ENCODE measurements around the gene PVR. TPM values are rescaled to one million over a fixed set of nuclear protein-coding genes. Genes with fewer than 3 reads are reported as not detected.

PVR gene
- total and polyA plus RNA-seq, 10 of the 15 experiments (the other 5 are each of a cell fraction or from before 2014, with no cell fraction given) = 0.07 to 4.0 (median 1.9) TPM

DNA sequence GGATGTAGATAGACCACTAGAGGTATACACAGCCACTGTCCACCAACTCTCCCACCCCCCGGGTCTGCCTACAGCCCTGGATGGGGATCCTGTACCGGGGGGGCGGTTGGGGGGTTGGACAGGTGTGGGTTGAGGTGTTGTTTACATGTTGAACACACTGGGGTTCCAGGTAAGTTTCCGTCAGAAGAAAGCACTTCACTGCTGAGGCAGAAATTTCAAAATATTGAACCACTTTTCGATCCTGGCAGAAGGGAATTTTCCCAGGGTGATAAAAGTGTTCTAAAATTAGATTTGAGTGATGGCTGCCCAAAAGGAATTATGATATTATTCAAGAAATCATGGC lies 48.6 kb downstream of the PVR start:
- in situ Hi-C loops (cut with MboI) (no loop called here), intact Hi-C loops (cut with micrococcal nuclease; ENCODE audit: unreplicated experiment) (no loop called here)
- H3K4me3 ChIP-seq = peak overlapping the region; percentile 31; the same call in 1 of the 2 replicates
- no peaks in the 10 kb centered on the region for H3K36me3 ChIP-seq (ENCODE audit: control insufficient read depth in 2 of 2, insufficient read depth in 2 of 2, low read length in 1 of 2)
- no peak for TF ChIP-seq CREB1 (IDR thresholded peaks at IDR 0.05; ENCODE audit: low read depth)
- 0 out of 2 replicates have a peak, but pooled peaks have one; percentile 9 for TF ChIP-seq RELB (IDR thresholded peaks at IDR 0.05; ENCODE audit: low read depth)
- 0 out of 2 replicates have a peak, but pooled peaks have one; percentile 1 for TF ChIP-seq BACH1 (IDR thresholded peaks at IDR 0.05; ENCODE audit: borderline replicate concordance)
- TF ChIP-seq, protein P1, sequence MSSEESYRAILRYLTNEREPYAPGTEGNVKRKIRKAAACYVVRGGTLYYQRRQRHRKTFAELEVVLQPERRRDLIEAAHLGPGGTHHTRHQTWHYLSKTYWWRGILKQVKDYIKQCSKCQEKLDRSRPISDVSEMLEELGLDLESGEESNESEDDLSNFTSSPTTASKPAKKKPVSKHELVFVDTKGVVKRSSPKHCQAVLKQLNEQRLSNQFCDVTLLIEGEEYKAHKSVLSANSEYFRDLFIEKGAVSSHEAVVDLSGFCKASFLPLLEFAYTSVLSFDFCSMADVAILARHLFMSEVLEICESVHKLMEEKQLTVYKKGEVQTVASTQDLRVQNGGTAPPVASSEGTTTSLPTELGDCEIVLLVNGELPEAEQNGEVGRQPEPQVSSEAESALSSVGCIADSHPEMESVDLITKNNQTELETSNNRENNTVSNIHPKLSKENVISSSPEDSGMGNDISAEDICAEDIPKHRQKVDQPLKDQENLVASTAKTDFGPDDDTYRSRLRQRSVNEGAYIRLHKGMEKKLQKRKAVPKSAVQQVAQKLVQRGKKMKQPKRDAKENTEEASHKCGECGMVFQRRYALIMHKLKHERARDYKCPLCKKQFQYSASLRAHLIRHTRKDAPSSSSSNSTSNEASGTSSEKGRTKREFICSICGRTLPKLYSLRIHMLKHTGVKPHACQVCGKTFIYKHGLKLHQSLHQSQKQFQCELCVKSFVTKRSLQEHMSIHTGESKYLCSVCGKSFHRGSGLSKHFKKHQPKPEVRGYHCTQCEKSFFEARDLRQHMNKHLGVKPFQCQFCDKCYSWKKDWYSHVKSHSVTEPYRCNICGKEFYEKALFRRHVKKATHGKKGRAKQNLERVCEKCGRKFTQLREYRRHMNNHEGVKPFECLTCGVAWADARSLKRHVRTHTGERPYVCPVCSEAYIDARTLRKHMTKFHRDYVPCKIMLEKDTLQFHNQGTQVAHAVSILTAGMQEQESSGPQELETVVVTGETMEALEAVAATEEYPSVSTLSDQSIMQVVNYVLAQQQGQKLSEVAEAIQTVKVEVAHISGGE (CRISPR knock-in tag; IDR thresholded peaks at IDR 0.05) = no peak
- 0 out of 2 replicates have a peak, but pooled peaks have one; percentile 16 for TF ChIP-seq PKNOX1 (IDR thresholded peaks at IDR 0.05)
- 0 out of 2 replicates have a peak, but pooled peaks have one; percentile 38 for TF ChIP-seq NR2F1 (conservative IDR thresholded peaks at IDR 0.05)
- no peak for TF ChIP-seq HDGF (IDR thresholded peaks at IDR 0.05)
- TF ChIP-seq IKZF2 (IDR thresholded peaks at IDR 0.05) = 0 out of 4 replicates have a peak, but pooled peaks of 1 of the 2 experiments have one; percentile 2
- TF ChIP-seq STAT1 (conservative IDR thresholded peaks at IDR 0.05) = no peak
- TF ChIP-seq SRF (IDR thresholded peaks at IDR 0.05; ENCODE audit: low read depth in 2 of 2, low read length in 2 of 2) = no peak
- BruUV-seq (replicated peaks) = no TSS peak
- DNase-seq (ENCODE audit: low read depth, low spot score) (no peak), ATAC-seq (no peak; the same call in 2 of the 3 replicates), FAIRE-seq (no peak)
- H4K20me1 ChIP-seq (ENCODE audit: control insufficient read depth, insufficient read depth) = no peaks in the 10 kb centered on the region
- H3K9me3 ChIP-seq (replicated peaks; ENCODE audit: control insufficient read depth, insufficient read depth, low read length) = no peaks in the 10 kb centered on the region
- POLR2A ChIA-PET = interaction anchor here (1.0 to 2.4 kb wide), 5 partner anchors 29 to 78 kb away, joined by 3 to 10 read pairs (median 4); no protein-coding TSS in a partner anchor
- CTCF ChIA-PET = interaction anchor here (1.0 to 10.7 kb wide), 6 partner anchors 29 to 151 kb away, joined by 3 to 162 read pairs (median 5); no protein-coding TSS in a partner anchor
- no peaks in the 10 kb centered on the region for H3K27me3 ChIP-seq (replicated peaks in 1 of 2; ENCODE audit: control insufficient read depth in 2 of 2, insufficient read depth in 2 of 2, low read length in 1 of 2)
- 1% methylated on average over 5 of the region's 5 CpGs for WGBS (ENCODE audit: insufficient coverage, insufficient replicate concordance, low lambda C conversion rate, missing lambda C conversion rate)
- no peak overlapping the region for H3K9ac ChIP-seq (ENCODE audit: control insufficient read depth, insufficient read depth, low read length)
- H3K79me2 ChIP-seq (ENCODE audit: control insufficient read depth, insufficient read depth, low read length) = no peaks in the 10 kb centered on the region
- H3K27ac ChIP-seq (ENCODE audit: control insufficient read depth, insufficient read depth) = peak overlapping the region; percentile 79; the same call in 1 of the 2 replicates
- H3K4me1 ChIP-seq (ENCODE audit: control insufficient read depth, insufficient read depth, low read length) = peaks cover 29% of the 10 kb centered on the region
- SMC1A ChIA-PET (ENCODE audit: uncharacterized antibody, unreplicated experiment) = interaction anchor here (4.9 to 7.3 kb wide), 2 partner anchors 31 to 80 kb away, joined by 72 to 99 read pairs; no protein-coding TSS in a partner anchor
- RAD21 ChIA-PET (ENCODE audit: unreplicated experiment) = interaction anchor here (1.5 to 7.3 kb wide), 3 partner anchors 31 to 79 kb away, joined by 7 to 121 read pairs (median 84); no protein-coding TSS in a partner anchor
- H2AFZ ChIP-seq (ENCODE audit: control insufficient read depth, low read depth, low read length) = no peak overlapping the region
- H3K4me2 ChIP-seq (ENCODE audit: control insufficient read depth, insufficient read depth) = peak overlapping the region; percentile 96
